Liver (tissue), 9 donors: Measurements from ENCODE around the gene C19orf12. TPM values are rescaled to one million over a fixed set of nuclear protein-coding genes. Genes with fewer than 3 reads are reported as not detected.
"Not testable (repeated sequence)": the region's sequence is repeated elsewhere in the genome, so short reads cannot be mapped to it uniquely, and the experiment has no call there.

Experiments used
- DNase-seq: peaks from one replicate; pipeline ENCODE4 v3.0.0-alpha.2; 2017; ENCODE audit warnings: low spot score
- H3K27ac ChIP-seq, 2 donors: one replicate each; pipeline ENCODE4 v1.7.0; 2013; ENCODE audit warnings: inconsistent platforms in 2 of 2, low read length in 2 of 2, control low read depth in 1 of 2, low read depth in 1 of 2, mild to moderate bottlenecking in 1 of 2
- H3K27me3 ChIP-seq, 4 donors: one replicate each; pipeline versions ENCODE4 v1.6.1 to v1.7.0; 2013; ENCODE audit warnings: low read length in 3 of 4, inconsistent platforms in 1 of 4, mild to moderate bottlenecking in 1 of 4, moderate library complexity in 1 of 4; ENCODE audit not compliant: control insufficient read depth in 4 of 4, insufficient read depth in 4 of 4
- H3K36me3 ChIP-seq, 4 donors: one replicate each; pipeline versions ENCODE4 v1.6.1 to v1.7.0; 2013; ENCODE audit warnings: low read length in 3 of 4, mild to moderate bottlenecking in 3 of 4, low read depth in 1 of 4, moderate library complexity in 1 of 4; ENCODE audit not compliant: control insufficient read depth in 4 of 4, insufficient read depth in 3 of 4
- H3K4me1 ChIP-seq, 4 donors: one replicate each; pipeline versions ENCODE4 v1.6.1 to v1.7.0; 2013; ENCODE audit warnings: low read length in 3 of 4, mild to moderate bottlenecking in 3 of 4, moderate library complexity in 1 of 4; ENCODE audit not compliant: control insufficient read depth in 4 of 4, insufficient read depth in 4 of 4
- H3K4me3 ChIP-seq, 3 donors: one replicate each; pipeline versions ENCODE4 v1.6.1 to v1.7.0; 2013; ENCODE audit warnings: low read length in 3 of 3, control low read depth in 1 of 3, low read depth in 1 of 3, mild to moderate bottlenecking in 1 of 3
- H3K9ac ChIP-seq, 2 donors: one replicate each; pipeline ENCODE4 v1.7.0; 2013; ENCODE audit warnings: low read length in 2 of 2, mild to moderate bottlenecking in 2 of 2, moderate library complexity in 2 of 2, control low read depth in 1 of 2, low read depth in 1 of 2
- H3K9me3 ChIP-seq, 4 donors: one replicate each; pipeline versions ENCODE4 v1.6.1 to v1.7.0; 2013; ENCODE audit warnings: low read length in 3 of 4; ENCODE audit not compliant: control insufficient read depth in 4 of 4
- CTCF ChIP-seq: fragments of 150-350 bp; IDR thresholded peaks from 2 replicates; pipeline ENCODE4 v1.5.1; 2017; ENCODE audit warnings: improper control_type of control experiment, low read depth, low read length; ENCODE audit not compliant: missing input control
- EGR1 ChIP-seq, 2 donors: IDR thresholded peaks; 2 replicates each; pipeline ENCODE4 v1.6.1; 2016 to 2018; ENCODE audit warnings: antibody characterized with exemption in 2 of 2, low read depth in 2 of 2
- FOXA1 ChIP-seq: IDR thresholded peaks from 2 replicates; pipeline ENCODE4 v1.6.1; 2016; ENCODE audit warnings: antibody characterized with exemption
- FOXA2 ChIP-seq: IDR thresholded peaks from 2 replicates; pipeline ENCODE4 v1.6.1; 2016; ENCODE audit warnings: antibody characterized with exemption
- HNF4A ChIP-seq, 2 donors: conservative IDR thresholded peaks; 2 replicates each; pipeline ENCODE4 v1.6.1; 2016; ENCODE audit warnings: antibody characterized with exemption in 2 of 2, mild to moderate bottlenecking in 2 of 2
- HNF4G ChIP-seq: IDR thresholded peaks from 2 replicates; pipeline ENCODE4 v1.6.1; 2016; ENCODE audit warnings: antibody characterized with exemption
- JUND ChIP-seq, 2 donors: IDR thresholded peaks; 2 replicates each; pipeline ENCODE4 v1.6.1; 2016; ENCODE audit warnings: antibody characterized with exemption in 2 of 2
- RAD21 ChIP-seq, 2 donors: IDR thresholded peaks; 2 replicates each; pipeline ENCODE4 v1.6.1; 2016; ENCODE audit warnings: antibody characterized with exemption in 2 of 2, mild to moderate bottlenecking in 2 of 2
- RXRA ChIP-seq, 2 donors: IDR thresholded peaks; 2 replicates each; pipeline ENCODE4 v1.6.1; 2017 to 2018; ENCODE audit warnings: antibody characterized with exemption in 2 of 2, mild to moderate bottlenecking in 1 of 2
- SP1 ChIP-seq: IDR thresholded peaks from 2 replicates; pipeline ENCODE4 v1.6.1; 2018; ENCODE audit warnings: antibody characterized with exemption, mild to moderate bottlenecking
- TAF1 ChIP-seq: conservative IDR thresholded peaks from 2 replicates; pipeline ENCODE4 v1.6.1; 2016; ENCODE audit warnings: antibody characterized with exemption, mild to moderate bottlenecking
- YY1 ChIP-seq: IDR thresholded peaks from 2 replicates; pipeline ENCODE4 v1.6.1; 2016; ENCODE audit warnings: antibody characterized with exemption, mild to moderate bottlenecking
- WGBS: extraction: QIAGEN DNeasy Blood & Tissue Kit; methylation state at CpG from one replicate; pipeline ENCODE4 v1.1.7; 2013; 5-methylcytosine and 5-hydroxymethylcytosine counted together
- polyA plus RNA-seq, 2 donors: library from polyadenylated mRNA; stranded (reverse) in 1 of 2; unstranded in 1 of 2; fragments of 200-250 nt in 1 of 2; fragments of >200 nt in 1 of 2; fragmentation: Nextera tagmentation in 1 of 2; extraction: Ambion mirVana in 1 of 2; gene quantifications; one replicate each; pipeline versions ENCODE4 v1.2.1 to v1.2.3, GENCODE V29; 2013 to 2015
- total RNA-seq, 2 donors: library from RNA; depleted of rRNA; stranded (reverse); fragments of >200 nt; gene quantifications; one replicate each; pipeline ENCODE4 v1.2.3, GENCODE V29; 2014
- TF ChIP-seq, protein P1 (sequence below): IDR thresholded peaks from 2 replicates; pipeline ENCODE4 v1.6.1; 2016; ENCODE audit warnings: antibody characterized with exemption
- TF ChIP-seq, protein P2 (sequence below): IDR thresholded peaks from 2 replicates; pipeline ENCODE4 v1.6.1; 2016; ENCODE audit warnings: antibody characterized with exemption, mild to moderate bottlenecking
- donor health status: healthy.
- donor health status: healthy.
- donor health status: healthy.
- donor health status: healthy.
- donor health status: healthy.

C19orf12 gene
- total and polyA plus RNA-seq, 4 donors, result 21.2 to 82.8 (median 40.1) TPM

DNA sequence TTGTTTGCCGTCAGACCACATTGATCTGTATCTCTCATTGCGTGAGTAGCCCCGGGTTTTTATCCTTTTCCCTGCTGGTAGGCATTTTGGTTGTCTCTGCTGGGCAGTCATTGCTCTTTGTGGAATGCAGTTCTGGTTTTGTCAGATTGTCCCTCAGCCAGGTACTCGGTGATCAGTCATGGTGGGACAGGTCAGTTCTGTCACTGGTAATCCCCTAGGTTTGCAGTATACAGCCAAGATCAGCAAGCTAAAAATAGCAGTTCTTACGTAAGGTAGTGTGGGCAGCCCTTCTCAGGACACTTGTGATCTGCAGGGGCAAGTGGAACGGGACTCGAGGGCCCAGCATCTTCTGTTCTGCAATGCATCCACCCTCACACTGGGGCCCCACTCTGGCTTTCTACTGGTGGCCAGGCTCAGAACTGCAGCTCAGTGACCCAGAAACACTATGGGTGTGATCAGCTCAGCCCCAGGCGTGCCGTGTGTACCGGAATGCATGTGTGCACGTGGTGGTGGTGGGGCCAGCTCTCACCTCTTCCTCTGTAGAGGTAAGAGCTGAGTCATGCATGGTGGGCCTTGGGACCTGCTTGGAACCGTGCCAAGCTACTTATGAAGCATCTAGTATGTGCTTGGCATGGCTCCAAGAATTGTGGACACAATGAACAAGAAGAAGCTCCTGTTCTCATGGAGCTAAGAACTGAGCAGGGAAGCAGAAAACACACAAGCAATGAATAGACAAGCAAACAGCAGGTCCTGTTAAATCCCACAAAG is 43.5 kb downstream of the C19orf12 start:
- H3K9ac ChIP-seq, result no peak overlapping the region
- no peaks in the 10 kb centered on the region for H3K9me3 ChIP-seq
- peaks cover 30 to 68% (median 61%) of the 10 kb centered on the region in 4 donors for H3K4me1 ChIP-seq

DNA sequence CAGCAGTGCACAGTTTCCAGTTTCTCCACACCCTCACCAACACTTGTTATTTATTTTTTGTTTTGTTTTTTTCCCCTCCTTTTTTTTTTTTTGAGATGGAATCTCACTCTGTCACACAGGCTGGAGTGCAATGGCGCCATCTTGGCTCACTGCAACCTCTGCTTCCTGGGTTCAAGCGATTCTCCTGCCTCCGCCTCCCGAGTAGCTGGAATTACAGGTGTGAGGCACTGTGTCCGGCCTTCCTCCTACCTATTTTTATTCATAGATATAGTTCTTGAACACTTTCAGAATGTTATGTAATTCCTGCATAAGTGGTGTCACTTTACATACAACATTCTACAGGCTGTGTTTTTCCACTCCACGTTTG is 44.1 kb downstream of the C19orf12 start:
- Histone ChIP-seq H3K4me1 (peaks cover 29 to 70% (median 58%) of the 10 kb centered on the region in 4 donors), H3K27ac (peak overlapping the region; percentile 14 to 62), H3K36me3 (peaks cover 2 to 14% (median 9%) of the 10 kb centered on the region in 4 donors)
- WGBS, result 75% methylated on average over 6 of the region's 6 CpGs
- not testable (repeated sequence) for DNase-seq, H3K9me3 ChIP-seq, H3K27me3 ChIP-seq, H3K4me3 ChIP-seq, H3K9ac ChIP-seq

More for the DNA sequence above, 43.5 kb downstream of the C19orf12 start:
- no peak for DNase-seq
- 44% methylated on average over 12 of the region's 12 CpGs for WGBS
- peaks cover 2 to 14% (median 10%) of the 10 kb centered on the region in 4 donors for H3K36me3 ChIP-seq
- TF ChIP-seq, protein P1, sequence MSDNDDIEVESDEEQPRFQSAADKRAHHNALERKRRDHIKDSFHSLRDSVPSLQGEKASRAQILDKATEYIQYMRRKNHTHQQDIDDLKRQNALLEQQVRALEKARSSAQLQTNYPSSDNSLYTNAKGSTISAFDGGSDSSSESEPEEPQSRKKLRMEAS, result peak; percentile 54
- TF ChIP-seq YY1 (peak; percentile 75), EGR1 (IDR thresholded peaks at IDR 0.05; ENCODE audit: low read depth in 2 of 2) (no peak), RXRA (IDR thresholded peaks at IDR 0.05) (peak; percentile 42 to 83), RAD21 (IDR thresholded peaks at IDR 0.05) (peak in 1 of 2 donors; percentile 15), HNF4A (conservative IDR thresholded peaks at IDR 0.05) (peak in 1 of 2 donors; percentile 54), SP1 (peak; percentile 40), CTCF (peak; percentile 29)
- TF ChIP-seq, protein P2, sequence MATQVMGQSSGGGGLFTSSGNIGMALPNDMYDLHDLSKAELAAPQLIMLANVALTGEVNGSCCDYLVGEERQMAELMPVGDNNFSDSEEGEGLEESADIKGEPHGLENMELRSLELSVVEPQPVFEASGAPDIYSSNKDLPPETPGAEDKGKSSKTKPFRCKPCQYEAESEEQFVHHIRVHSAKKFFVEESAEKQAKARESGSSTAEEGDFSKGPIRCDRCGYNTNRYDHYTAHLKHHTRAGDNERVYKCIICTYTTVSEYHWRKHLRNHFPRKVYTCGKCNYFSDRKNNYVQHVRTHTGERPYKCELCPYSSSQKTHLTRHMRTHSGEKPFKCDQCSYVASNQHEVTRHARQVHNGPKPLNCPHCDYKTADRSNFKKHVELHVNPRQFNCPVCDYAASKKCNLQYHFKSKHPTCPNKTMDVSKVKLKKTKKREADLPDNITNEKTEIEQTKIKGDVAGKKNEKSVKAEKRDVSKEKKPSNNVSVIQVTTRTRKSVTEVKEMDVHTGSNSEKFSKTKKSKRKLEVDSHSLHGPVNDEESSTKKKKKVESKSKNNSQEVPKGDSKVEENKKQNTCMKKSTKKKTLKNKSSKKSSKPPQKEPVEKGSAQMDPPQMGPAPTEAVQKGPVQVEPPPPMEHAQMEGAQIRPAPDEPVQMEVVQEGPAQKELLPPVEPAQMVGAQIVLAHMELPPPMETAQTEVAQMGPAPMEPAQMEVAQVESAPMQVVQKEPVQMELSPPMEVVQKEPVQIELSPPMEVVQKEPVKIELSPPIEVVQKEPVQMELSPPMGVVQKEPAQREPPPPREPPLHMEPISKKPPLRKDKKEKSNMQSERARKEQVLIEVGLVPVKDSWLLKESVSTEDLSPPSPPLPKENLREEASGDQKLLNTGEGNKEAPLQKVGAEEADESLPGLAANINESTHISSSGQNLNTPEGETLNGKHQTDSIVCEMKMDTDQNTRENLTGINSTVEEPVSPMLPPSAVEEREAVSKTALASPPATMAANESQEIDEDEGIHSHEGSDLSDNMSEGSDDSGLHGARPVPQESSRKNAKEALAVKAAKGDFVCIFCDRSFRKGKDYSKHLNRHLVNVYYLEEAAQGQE, result no peak
- H3K4me3 ChIP-seq, result no peak overlapping the region
- H3K27me3 ChIP-seq, result no peaks in the 10 kb centered on the region
- H3K27ac ChIP-seq, result peak overlapping the region; percentile 14 to 62

- Histone ChIP-seq H3K4me3 (no peak overlapping the region), H3K9me3 (no peaks in the 10 kb centered on the region), H3K4me1 (peaks cover 21 to 66% (median 54%) of the 10 kb centered on the region in 4 donors), H3K36me3 (peaks cover 2 to 14% (median 8%) of the 10 kb centered on the region in 4 donors), H3K27ac (no peak overlapping the region), H3K27me3 (no peaks in the 10 kb centered on the region), H3K9ac (no peak overlapping the region)
- TF ChIP-seq FOXA1 (no peak), CTCF (no peak), FOXA2 (no peak), SP1 (no peak), HNF4A (conservative IDR thresholded peaks at IDR 0.05) (no peak), EGR1 (IDR thresholded peaks at IDR 0.05; ENCODE audit: low read depth in 2 of 2) (no peak), JUND (IDR thresholded peaks at IDR 0.05) (no peak), RAD21 (IDR thresholded peaks at IDR 0.05) (no peak), HNF4G (no peak), TAF1 (no peak)
- TF ChIP-seq, protein P1, result no peak
- 96% methylated on average over 5 of the region's 5 CpGs for WGBS
- no peak for DNase-seq
Measured at GRCh38 chr19:29670255-29670654, 44.8 kb downstream of the C19orf12 start.
